Erythroblast (primary cell): ENCODE results near the gene PPFIA2.
"Not testable (repeated sequence)": the region's sequence is repeated elsewhere in the genome, so short reads cannot be mapped to it uniquely, and the experiment has no call there.

ENCODE experiments used
- DNase-seq, 2 experiments: peaks; one replicate each; lab custom pipeline; 2025; lab: John Stamatoyannopoulos, UW
- GATA1 ChIP-seq: IDR thresholded peaks from 2 replicates; pipeline ENCODE4 v1.6.1; 2011; ENCODE audit warnings: low read depth, mild to moderate bottlenecking, control low read depth, low read length, moderate library complexity
- POLR2A ChIP-seq: IDR thresholded peaks from 2 replicates; pipeline ENCODE4 v1.6.1; 2011; ENCODE audit warnings: mild to moderate bottlenecking, low read length

The PPFIA2 gene

GRCh38 chr12:81211306-81211705, 547.8 kb downstream of the PPFIA2 start:
- no peak for DNase-seq
- TF ChIP-seq POLR2A (no peak), GATA1 (no peak)

- DNase-seq: not testable (repeated sequence)
These were observed 549.4 kb downstream of the PPFIA2 start for GRCh38 chr12:81209772-81210225.

GRCh38 chr12:81209012-81209411, 550.1 kb downstream of the PPFIA2 start:
- DNase-seq: no peak
- no peak for TF ChIP-seq POLR2A
- no peak for TF ChIP-seq GATA1

GRCh38 chr12:81208187-81208911, 550.8 kb downstream of the PPFIA2 start:
- TF ChIP-seq GATA1 (no peak), POLR2A (no peak)
- DNase-seq: no peak
